Common myeloid progenitor, CD34-positive (primary cell): ENCODE results near the gene MYT1.
A peak's percentile ranks its signal among the peaks of the same experiment; 100 is the strongest.

ENCODE experiments used
- CTCF ChIA-PET: fragments of 350-600 bp; sonication (Branson Sonifier 250); formaldehyde crosslinking; loops from one replicate; lab custom pipeline; 2021; ENCODE audit warnings: antibody characterized with exemption; lab: Charles Lee
- POLR2A ChIA-PET: fragments of 350-600 bp; sonication (Branson Sonifier 250); formaldehyde crosslinking; loops from one replicate; lab custom pipeline; 2021; ENCODE audit warnings: antibody characterized with exemption; lab: Charles Lee
- DNase-seq, 3 donors: peaks; one replicate each; pipeline versions ENCODE4 v3.0.0 to v3.0.0-alpha.2; 2013
- H3K27ac ChIP-seq, 2 experiments: 1 replicate in 1 of 2; 2 replicates in 1 of 2; pipeline ENCODE4 v1.7.0; 2013; ENCODE audit warnings: inconsistent platforms in 2 of 2, low read length in 2 of 2, mild to moderate bottlenecking in 2 of 2, low read depth in 1 of 2, moderate library complexity in 1 of 2; ENCODE audit not compliant: severe bottlenecking in 2 of 2, insufficient read depth in 1 of 2, poor library complexity in 1 of 2
- H3K27me3 ChIP-seq, 5 experiments: replicated peaks in 2 of 5; 1 replicate in 3 of 5; 2 replicates in 2 of 5; pipeline versions ENCODE4 v1.6.1 to v1.7.0; 2013; ENCODE audit warnings: low read length in 4 of 5, mild to moderate bottlenecking in 2 of 5, moderate library complexity in 2 of 5, inconsistent platforms in 1 of 5; ENCODE audit not compliant: insufficient read depth in 5 of 5, control insufficient read depth in 4 of 5
- H3K36me3 ChIP-seq, 4 experiments: 1 replicate in 2 of 4; 2 replicates in 2 of 4; pipeline versions ENCODE4 v1.6.1 to v1.7.0; 2013; ENCODE audit warnings: low read length in 3 of 4, control low read depth in 1 of 4, mild to moderate bottlenecking in 1 of 4; ENCODE audit not compliant: control insufficient read depth in 4 of 4, insufficient read depth in 4 of 4
- H3K4me1 ChIP-seq, 4 experiments: 1 replicate in 3 of 4; 2 replicates in 1 of 4; pipeline versions ENCODE4 v1.6.1 to v1.7.1; 2013; ENCODE audit warnings: low read length in 3 of 4, mild to moderate bottlenecking in 3 of 4, control low read depth in 1 of 4, inconsistent platforms in 1 of 4, moderate library complexity in 1 of 4; ENCODE audit not compliant: control insufficient read depth in 4 of 4, insufficient read depth in 4 of 4; ENCODE audit errors: control extremely low read depth in 1 of 4
- H3K4me3 ChIP-seq, 7 experiments: 1 replicate in 4 of 7; 2 replicates in 3 of 7; pipeline versions ENCODE4 v1.5.1 to v1.7.0; 2013; ENCODE audit warnings: mild to moderate bottlenecking in 7 of 7, low read length in 6 of 7, moderate library complexity in 6 of 7, inconsistent platforms in 2 of 7, low read depth in 2 of 7, control low read depth in 1 of 7; ENCODE audit not compliant: insufficient read depth in 4 of 7, control insufficient read depth in 1 of 7; ENCODE audit errors: extremely low read depth in 1 of 7
- H3K9me3 ChIP-seq, 5 experiments: 1 replicate in 4 of 5; 2 replicates in 1 of 5; pipeline versions ENCODE4 v1.6.1 to v1.7.1; 2013; ENCODE audit warnings: low read length in 4 of 5, mild to moderate bottlenecking in 2 of 5, inconsistent platforms in 1 of 5, low read depth in 1 of 5, moderate library complexity in 1 of 5; ENCODE audit not compliant: control insufficient read depth in 4 of 5, insufficient read depth in 2 of 5; ENCODE audit errors: control extremely low read depth in 1 of 5
- WGBS: methylation state at CpG from one replicate; pipeline ENCODE4 v1.1.5; 2013; ENCODE audit not compliant: insufficient coverage; 5-methylcytosine and 5-hydroxymethylcytosine counted together

Gene MYT1

DNA sequence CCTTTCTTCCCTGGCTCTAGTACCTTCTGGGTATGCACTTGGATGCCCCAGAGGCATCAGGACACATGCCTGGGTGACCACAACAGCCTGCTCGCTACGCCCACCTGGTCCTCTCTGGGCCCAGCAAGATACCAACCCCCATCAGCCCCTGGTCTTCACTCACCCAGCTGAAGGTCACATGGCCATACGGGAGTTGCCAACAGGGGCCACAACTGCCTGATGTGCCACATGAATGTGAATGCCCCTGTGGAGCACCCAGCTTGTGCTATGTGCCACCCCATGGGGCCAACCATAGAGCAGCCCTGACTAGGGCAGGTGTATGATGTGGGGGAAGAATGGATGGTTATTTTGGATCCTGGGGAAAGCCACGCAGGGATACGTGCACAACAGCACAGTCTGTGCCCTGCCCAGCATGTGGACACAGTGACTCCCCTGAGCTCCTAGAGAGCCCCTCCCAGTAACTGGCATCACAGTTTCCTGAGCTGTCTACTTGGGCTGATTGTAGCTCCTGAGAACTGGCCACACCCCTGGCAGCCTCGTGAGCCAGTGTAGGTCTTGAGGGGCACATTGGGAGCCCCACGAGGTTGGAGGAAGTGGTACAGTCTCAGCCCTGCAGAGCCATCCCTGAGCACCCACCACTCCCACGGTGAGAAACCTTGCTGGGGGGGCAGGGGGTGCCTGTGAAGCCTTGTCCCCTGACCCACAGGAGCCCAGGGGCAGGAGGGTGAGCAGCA lies 80.8 kb downstream of the MYT1 start:
- H3K27me3 ChIP-seq = peaks cover 0 to 2% (median 0%) of the 10 kb centered on the region in 5 experiments
- ChIA-PET POLR2A (no interaction called here), CTCF (no interaction called here)
- H3K4me1 ChIP-seq = peaks cover 0 to 9% (median 8%) of the 10 kb centered on the region in 4 experiments
- WGBS = 92% methylated on average over 5 of the region's 8 CpGs
- H3K9me3 ChIP-seq = no peaks in the 10 kb centered on the region
- DNase-seq = peak; percentile 17 to 62 (median 46)
- H3K36me3 ChIP-seq = no peaks in the 10 kb centered on the region
- H3K27ac ChIP-seq = no peak overlapping the region
- H3K4me3 ChIP-seq = no peak overlapping the region

DNA sequence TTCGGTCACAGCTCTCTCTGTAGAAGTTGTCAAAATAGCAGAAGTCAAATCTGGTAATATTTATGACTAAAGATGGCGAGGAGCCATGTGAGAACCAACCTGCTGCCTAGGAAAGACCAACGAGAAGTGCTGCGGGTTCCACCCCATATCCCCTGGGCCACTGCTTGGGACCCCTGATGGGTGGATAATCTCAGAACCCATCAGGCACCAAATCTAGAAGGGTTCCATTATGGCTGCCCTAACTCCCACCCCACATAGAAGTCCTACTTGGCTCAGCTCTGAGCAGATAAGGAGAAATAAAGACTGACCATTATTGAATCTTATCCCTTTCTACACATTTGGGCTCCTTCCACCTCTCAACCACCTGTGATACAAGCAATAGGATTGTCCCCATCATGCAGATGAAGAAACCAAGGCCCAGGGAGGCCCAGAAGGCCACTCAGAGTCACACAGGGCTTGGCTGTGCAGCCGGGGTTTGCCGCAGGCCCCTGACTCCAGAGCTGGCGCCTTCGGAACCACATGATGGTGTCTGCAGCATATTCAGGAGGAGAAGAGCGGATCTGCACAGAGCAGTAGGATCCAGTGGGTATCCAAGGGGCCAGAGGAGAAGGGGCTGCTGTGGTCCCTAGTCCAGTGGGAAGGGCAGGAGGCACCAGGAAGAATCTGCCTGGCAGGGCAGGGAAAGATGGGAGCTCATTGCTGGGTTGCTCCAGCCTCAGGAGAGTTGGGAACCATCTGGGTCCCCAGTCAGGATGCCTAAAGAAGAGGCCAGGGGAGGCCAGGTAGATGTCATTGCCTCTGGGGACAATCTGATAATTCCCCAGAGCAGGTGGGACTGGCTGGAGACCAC lies 81.7 kb downstream of the MYT1 start:
- Histone ChIP-seq H3K4me1 (peaks cover 0 to 9% (median 8%) of the 10 kb centered on the region in 4 experiments), H3K9me3 (no peaks in the 10 kb centered on the region), H3K27me3 (peaks cover 0 to 3% (median 0%) of the 10 kb centered on the region in 5 experiments), H3K36me3 (no peaks in the 10 kb centered on the region), H3K4me3 (no peak overlapping the region), H3K27ac (no peak overlapping the region)
- peak in 2 of 3 donors; percentile 45 to 55 for DNase-seq
- POLR2A ChIA-PET = no interaction called here
- CTCF ChIA-PET = interaction anchor here (1.0 kb wide), 1 partner anchor 10 kb away, joined by 3 read pairs; the partner anchor contains the start of gene PCMTD2
- 59% methylated on average over 9 of the region's 9 CpGs for WGBS

DNA sequence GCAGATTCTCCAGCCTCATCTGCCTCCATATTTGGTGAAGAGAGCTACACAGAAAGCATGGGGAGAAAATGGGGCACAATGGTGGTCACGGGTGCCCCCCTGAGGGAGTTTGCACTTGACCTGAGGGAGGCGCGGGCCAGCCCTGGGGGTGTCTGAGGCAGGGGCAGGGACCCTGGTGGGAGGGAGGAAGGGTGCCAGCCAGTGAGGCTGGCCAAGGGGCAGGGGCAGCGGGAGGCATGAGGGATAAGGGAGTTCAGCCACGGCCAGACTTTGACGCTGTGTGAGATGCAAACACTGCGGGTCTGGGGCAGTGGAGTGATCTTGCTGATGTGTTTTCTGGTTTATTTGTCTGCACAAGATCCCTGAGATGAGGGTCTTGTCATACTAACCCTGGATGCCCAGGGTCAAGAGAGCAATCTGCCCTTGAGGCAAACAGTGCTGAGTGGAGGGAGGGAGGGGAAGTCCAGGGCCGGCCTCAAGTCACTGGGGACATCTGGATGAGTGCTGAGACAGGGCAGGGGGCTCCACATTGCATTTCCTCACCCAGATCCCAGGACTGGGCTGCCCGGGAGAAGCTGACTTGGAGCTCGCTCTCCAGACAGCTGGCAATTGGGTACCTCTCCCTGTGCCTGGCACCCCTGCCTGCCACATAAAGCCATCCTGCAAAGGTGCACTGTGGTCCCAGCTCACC lies 82.5 kb downstream of the MYT1 start:
- WGBS = 99% methylated on average over 8 of the region's 10 CpGs
- CTCF ChIA-PET = interaction anchor here (1.0 to 1.6 kb wide), 2 partner anchors 9 to 11 kb away, joined by 3 read pairs; partner anchors contain the start of gene PCMTD2
- no peak overlapping the region for H3K4me3 ChIP-seq
- H3K36me3 ChIP-seq = no peaks in the 10 kb centered on the region
- POLR2A ChIA-PET = no interaction called here
- H3K4me1 ChIP-seq = peaks cover 0 to 9% (median 8%) of the 10 kb centered on the region in 4 experiments
- DNase-seq = no peak
- H3K27me3 ChIP-seq = peaks cover 0 to 5% (median 0%) of the 10 kb centered on the region in 5 experiments
- no peak overlapping the region for H3K27ac ChIP-seq
- no peaks in the 10 kb centered on the region for H3K9me3 ChIP-seq

DNA sequence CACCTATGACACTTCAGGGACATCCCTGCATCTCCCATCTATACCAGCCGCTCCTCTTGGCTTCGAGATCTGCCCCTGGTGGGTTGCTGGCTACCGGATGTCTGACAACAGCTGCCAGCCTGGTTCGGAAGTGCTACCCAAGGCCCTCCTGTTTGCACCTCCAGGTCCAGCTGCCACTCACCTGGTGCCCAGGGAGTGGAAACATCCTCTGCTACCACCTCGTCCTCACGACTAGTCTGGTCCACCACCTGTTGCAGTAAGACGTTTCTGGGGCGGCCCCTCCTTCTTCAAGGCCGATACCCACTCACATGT lies 83.0 kb downstream of the MYT1 start:
- H3K9me3 ChIP-seq = no peaks in the 10 kb centered on the region
- H3K4me1 ChIP-seq = peaks cover 0 to 9% (median 8%) of the 10 kb centered on the region in 4 experiments
- DNase-seq = no peak
- 94% methylated on average over 8 of the region's 9 CpGs for WGBS
- no peak overlapping the region for H3K27ac ChIP-seq
- ChIA-PET POLR2A (no interaction called here), CTCF (interaction anchor here (1.6 kb wide), 1 partner anchor 10 kb away, joined by 3 read pairs; no protein-coding TSS in a partner anchor)
- H3K4me3 ChIP-seq = no peak overlapping the region
- H3K36me3 ChIP-seq = no peaks in the 10 kb centered on the region
- peaks cover 0 to 5% (median 0%) of the 10 kb centered on the region in 5 experiments for H3K27me3 ChIP-seq

DNA sequence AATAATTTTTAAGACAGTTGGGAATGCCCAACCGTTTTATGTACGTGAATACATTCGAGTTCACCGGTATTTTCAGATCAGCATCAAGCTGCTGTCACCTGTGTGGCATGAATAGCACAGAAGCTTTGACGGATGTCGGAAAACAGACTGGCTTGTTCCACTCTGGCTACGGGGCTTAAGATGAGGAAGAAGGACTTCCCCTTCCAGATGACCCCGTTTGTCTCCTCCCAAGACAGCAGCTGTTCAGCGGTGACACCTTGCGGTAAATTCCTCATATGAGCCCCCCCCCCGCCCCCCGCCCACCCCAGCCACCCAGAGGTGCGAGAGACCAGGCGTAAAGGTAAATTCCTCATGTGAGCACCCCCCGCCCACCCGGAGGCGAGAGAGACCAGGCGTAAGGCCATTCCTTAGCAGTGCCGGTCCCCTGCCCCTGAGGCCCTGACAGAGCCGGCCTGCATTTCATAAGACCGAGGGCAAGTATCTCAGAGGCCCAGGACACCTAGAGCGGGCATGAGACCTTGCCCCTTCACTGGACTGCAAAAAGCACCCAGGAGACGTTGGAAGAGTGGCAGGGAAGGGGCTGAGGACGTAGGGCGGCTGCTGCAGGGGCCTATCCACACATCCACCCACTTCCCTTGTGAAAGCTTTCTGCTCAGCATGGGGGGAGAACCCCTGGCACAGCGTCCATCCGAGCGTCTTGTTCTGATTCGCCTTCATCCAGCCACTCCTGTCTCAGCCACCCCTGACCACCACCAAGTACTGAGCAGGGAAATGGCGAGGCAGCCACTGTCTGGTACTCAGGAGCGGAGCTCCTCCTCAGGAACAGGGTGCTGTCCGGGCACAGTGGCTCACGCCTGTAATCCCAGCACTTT lies 84.0 kb downstream of the MYT1 start:
- ChIA-PET POLR2A (no interaction called here), CTCF (interaction anchor here (1.6 to 1.8 kb wide), 2 partner anchors 8 to 9 kb away, joined by 3 to 5 read pairs; no protein-coding TSS in a partner anchor)
- Histone ChIP-seq H3K4me3 (no peak overlapping the region), H3K4me1 (peaks cover 0 to 9% (median 8%) of the 10 kb centered on the region in 4 experiments), H3K9me3 (no peaks in the 10 kb centered on the region), H3K27me3 (peaks cover 0 to 5% (median 0%) of the 10 kb centered on the region in 5 experiments), H3K36me3 (no peaks in the 10 kb centered on the region), H3K27ac (no peak overlapping the region)
- WGBS = 78% methylated on average over 22 of the region's 33 CpGs
- peak in 2 of 3 donors; percentile 23 to 42 for DNase-seq

DNA sequence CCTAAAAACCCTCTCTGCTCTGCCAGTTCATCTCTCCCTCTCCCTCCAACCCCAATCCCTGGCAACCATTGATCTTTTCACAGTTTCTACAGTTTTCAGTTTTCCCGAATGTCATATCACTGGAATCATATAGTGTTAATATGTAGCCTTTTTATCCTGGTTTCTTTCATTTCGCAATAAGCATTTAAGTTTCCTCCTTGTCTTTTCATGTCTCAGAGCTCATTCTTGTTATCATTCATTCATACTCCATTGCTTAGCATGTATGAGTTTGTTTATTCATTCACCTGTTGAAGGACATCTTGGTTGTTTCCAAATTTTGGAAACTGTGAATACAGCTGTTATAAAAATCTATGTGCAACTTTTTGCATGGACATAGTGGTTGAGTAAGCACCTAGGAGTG lies 85.8 kb downstream of the MYT1 start:
- WGBS = no CpG with 5 or more reads among the region's 2 CpGs
- H3K4me3 ChIP-seq = no peak overlapping the region
- DNase-seq = no peak
- H3K4me1 ChIP-seq = peaks cover 0 to 8% (median 6%) of the 10 kb centered on the region in 4 experiments
- ChIA-PET POLR2A (no interaction called here), CTCF (interaction anchor here (1.8 kb wide), 1 partner anchor 10 kb away, joined by 5 read pairs; no protein-coding TSS in a partner anchor)
- H3K27me3 ChIP-seq = peaks cover 0 to 7% (median 0%) of the 10 kb centered on the region in 5 experiments
- no peak overlapping the region for H3K27ac ChIP-seq
- H3K36me3 ChIP-seq = no peaks in the 10 kb centered on the region
- no peaks in the 10 kb centered on the region for H3K9me3 ChIP-seq
